K562 (cell line): ENCODE data around the gene CAV1. TPM values are rescaled to one million over a fixed set of nuclear protein-coding genes. Genes with fewer than 3 reads are reported as not detected.

Experiments used
- CHD1 ChIP-seq: fragments of 200-600 bp; sonication (generic); IDR thresholded peaks from one replicate; pipeline ENCODE4 v1.6.1; 2012; ENCODE audit warnings: mild to moderate bottlenecking, moderate library complexity, low read length, inconsistent platforms
- GABPB1 ChIP-seq: sonication (generic); formaldehyde crosslinking; IDR thresholded peaks from 2 replicates; pipeline ENCODE4 v1.8.0; 2022; ENCODE audit warnings: mild to moderate bottlenecking, missing genetic modification reagents
- KAT7 ChIP-seq: sonication (generic); formaldehyde crosslinking; IDR thresholded peaks from 2 replicates; pipeline ENCODE4 v1.8.0; 2022; ENCODE audit warnings: missing genetic modification reagents, mild to moderate bottlenecking, borderline replicate concordance
- MLLT1 ChIP-seq, 2 experiments: fragments of 450-650 bp; IDR thresholded peaks; 2 replicates each; pipeline ENCODE4 v1.6.1; 2016
- PHB ChIP-seq: fragments of 250-450 bp; sonication (Bioruptor Pico); IDR thresholded peaks from 2 replicates; pipeline ENCODE4 v1.5.0; 2021
- TEAD1 ChIP-seq, 2 experiments: fragments of 450-650 bp in 1 of 2; sonication (generic) in 1 of 2; formaldehyde crosslinking; IDR thresholded peaks; 2 replicates each; pipeline versions ENCODE4 v1.4.0 to v1.8.0; 2020 to 2022; ENCODE audit warnings: mild to moderate bottlenecking in 2 of 2, missing genetic modification reagents in 1 of 2
- XRCC3 ChIP-seq: fragments of 450-650 bp; IDR thresholded peaks from 2 replicates; pipeline ENCODE4 v1.6.1; 2017; ENCODE audit warnings: mild to moderate bottlenecking, moderate library complexity
- ZBTB40 ChIP-seq, 2 experiments: fragments of 450-650 bp in 1 of 2; sonication (generic) in 1 of 2; formaldehyde crosslinking in 1 of 2; IDR thresholded peaks; 2 replicates each; pipeline versions ENCODE4 v1.7.1 to v1.9.0; 2016 to 2022; ENCODE audit warnings: inconsistent platforms in 1 of 2, mild to moderate bottlenecking in 1 of 2, missing genetic modification reagents in 1 of 2
- ZHX1 ChIP-seq: fragments of 150-350 bp; conservative IDR thresholded peaks from 2 replicates; pipeline ENCODE4 v1.6.1; 2014; ENCODE audit warnings: low read length
- ZKSCAN8 ChIP-seq: fragments of 200-800 bp; sonication (Bioruptor generic); IDR thresholded peaks from 2 replicates; pipeline ENCODE4 v1.6.1; 2016; ENCODE audit warnings: missing genetic modification characterization, missing compliant biosample characterization
- polyA plus RNA-seq, 8 experiments: library from polyadenylated mRNA; depleted of rRNA in 4 of 8; stranded (reverse) in 5 of 8; unstranded in 3 of 8; fragments of >200 nt; fragmentation: Nextera tagmentation in 2 of 8; fragmentation: Illumina TruSeq in 1 of 8; extraction: Ambion mirVana in 2 of 8; extraction: Trizol in 1 of 8; gene quantifications; 2 replicates each; pipeline versions ENCODE4 v1.2.1 to v1.2.3, GENCODE V29; 2011 to 2014; ENCODE audit warnings: inconsistent platforms in 1 of 8, missing spikeins in 1 of 8
- total RNA-seq, 7 experiments: library from RNA; depleted of rRNA in 6 of 7; stranded (reverse); fragments of >200 nt in 6 of 7; fragmentation: Illumina TruSeq in 2 of 7; extraction: Trizol in 2 of 7; gene quantifications; 2 replicates each; pipeline versions ENCODE4 v1.2.1 to v1.2.3, GENCODE V29; 2011 to 2021; ENCODE audit warnings: low replicate concordance in 1 of 7
- TF ChIP-seq, protein P1 (sequence below): fragments of 450-650 bp; IDR thresholded peaks from 2 replicates; pipeline ENCODE4 v1.6.1; 2017; ENCODE audit warnings: mild to moderate bottlenecking, moderate library complexity

The CAV1 gene
- total and polyA plus RNA-seq, 9 of the 15 experiments (the other 6 are each of a cell fraction or from before 2014, with no cell fraction given) = 0.08 to 1.5 (median 0.63) TPM

DNA sequence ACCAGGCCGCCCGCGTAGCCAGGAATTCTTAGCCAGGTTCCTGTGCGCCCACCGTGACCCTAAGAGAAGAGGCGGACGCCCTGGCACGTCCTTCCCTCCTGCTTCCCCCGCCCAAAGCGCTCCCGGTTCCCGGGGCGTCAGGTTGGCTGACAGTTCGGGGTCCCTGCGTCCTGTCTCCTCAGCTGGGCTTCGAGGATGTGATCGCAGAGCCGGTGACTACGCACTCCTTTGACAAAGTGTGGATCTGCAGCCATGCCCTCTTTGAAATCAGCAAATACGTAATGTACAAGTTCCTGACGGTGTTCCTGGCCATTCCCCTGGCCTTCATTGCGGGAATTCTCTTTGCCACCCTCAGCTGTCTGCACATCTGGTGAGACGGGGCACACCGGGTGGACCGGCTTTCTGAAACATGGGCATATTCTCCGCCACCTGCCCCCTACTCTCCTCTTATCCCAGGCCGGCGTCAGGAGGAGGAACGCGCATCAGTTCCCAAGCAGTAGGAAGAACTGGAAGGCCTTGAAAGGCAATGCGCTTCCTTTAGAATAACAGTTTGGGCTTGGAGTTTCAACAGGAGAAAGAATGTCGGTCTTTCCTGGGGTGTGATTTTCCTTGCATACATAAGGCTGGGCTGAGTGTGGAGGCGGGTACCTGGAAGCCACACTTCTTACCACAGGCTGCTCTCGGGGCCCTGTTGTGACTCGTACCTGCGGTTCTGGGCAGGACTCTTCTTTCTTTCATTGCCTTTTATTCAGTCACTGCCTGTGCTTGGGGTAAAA lies 24.6 kb upstream of the CAV1 start (continued):
- TF ChIP-seq KAT7 (CRISPR knock-in tag) = peak; percentile 90; the same call in 1 of the 2 replicates
- TF ChIP-seq PHB (CRISPR knock-in tag) = 0 out of 2 replicates have a peak, but pooled peaks have one; percentile 64
- TF ChIP-seq, protein P1, sequence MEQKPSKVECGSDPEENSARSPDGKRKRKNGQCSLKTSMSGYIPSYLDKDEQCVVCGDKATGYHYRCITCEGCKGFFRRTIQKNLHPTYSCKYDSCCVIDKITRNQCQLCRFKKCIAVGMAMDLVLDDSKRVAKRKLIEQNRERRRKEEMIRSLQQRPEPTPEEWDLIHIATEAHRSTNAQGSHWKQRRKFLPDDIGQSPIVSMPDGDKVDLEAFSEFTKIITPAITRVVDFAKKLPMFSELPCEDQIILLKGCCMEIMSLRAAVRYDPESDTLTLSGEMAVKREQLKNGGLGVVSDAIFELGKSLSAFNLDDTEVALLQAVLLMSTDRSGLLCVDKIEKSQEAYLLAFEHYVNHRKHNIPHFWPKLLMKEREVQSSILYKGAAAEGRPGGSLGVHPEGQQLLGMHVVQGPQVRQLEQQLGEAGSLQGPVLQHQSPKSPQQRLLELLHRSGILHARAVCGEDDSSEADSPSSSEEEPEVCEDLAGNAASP = no peak
- TF ChIP-seq ZKSCAN8 (CRISPR knock-in tag) = no peak
- TF ChIP-seq ZBTB40 (IDR thresholded peaks at IDR 0.05) = 0 out of 2 replicates have a peak, but pooled peaks have one; percentile 37
- no peak for TF ChIP-seq ZBTB40 (CRISPR knock-in tag; IDR thresholded peaks at IDR 0.05)
- peak in 1 of 2 experiments; percentile 57; a peak in 2 of 4 replicates for TF ChIP-seq MLLT1 (IDR thresholded peaks at IDR 0.05)
- TF ChIP-seq XRCC3 = no peak
- TF ChIP-seq ZHX1 = no peak
- no peak; the same call in 1 of the 2 replicates for TF ChIP-seq GABPB1 (CRISPR knock-in tag)
- no peak for TF ChIP-seq TEAD1 (CRISPR knock-in tag; IDR thresholded peaks at IDR 0.05)
- peak; percentile 59 for TF ChIP-seq CHD1
